GM10266 (cell line): Measurements from ENCODE around the gene LRRN4CL.
"Not testable (repeated sequence)": the region's sequence is repeated elsewhere in the genome, so short reads cannot be mapped to it uniquely, and the experiment has no call there.

Experiments used
- DNase-seq: peaks from one replicate; pipeline ENCODE4 v3.0.0; 2012; ENCODE audit errors: extremely low spot score
- TF ChIP-seq, protein P1 (sequence below): IDR thresholded peaks from 2 replicates; pipeline ENCODE4 v1.5.1; 2012; ENCODE audit warnings: mild to moderate bottlenecking, low read depth; ENCODE audit not compliant: control insufficient read depth, insufficient read depth; ENCODE audit errors: missing control alignments

Gene LRRN4CL

DNA sequence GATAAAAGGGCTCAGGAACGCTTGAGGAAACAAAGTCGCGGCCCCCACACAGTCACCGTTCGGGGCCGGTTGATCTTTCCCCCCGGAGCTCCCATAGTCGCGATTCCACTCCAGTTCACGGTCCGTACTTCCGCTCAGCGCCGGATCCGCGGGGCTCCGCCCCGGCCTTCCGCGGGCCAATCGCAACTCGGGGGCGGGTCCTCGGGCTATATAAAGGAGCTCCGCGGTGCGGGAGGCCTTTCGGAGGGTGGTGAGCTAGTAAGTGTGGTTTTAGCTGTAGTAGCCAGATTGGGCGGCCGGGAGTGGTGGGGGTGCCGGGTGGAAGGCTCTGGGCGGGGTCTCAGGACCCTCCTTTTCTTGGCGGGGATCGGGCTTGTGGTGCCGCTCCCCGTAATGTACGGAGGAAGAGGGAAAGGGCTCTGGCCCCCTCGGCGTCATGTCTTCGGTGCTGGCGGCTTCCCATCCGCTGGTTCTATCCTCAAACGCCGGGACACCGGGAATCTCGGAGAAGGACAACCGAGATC, 24.2 kb downstream of the LRRN4CL start, which contains the start of the genes C11orf98 and CSKMT:
Gene C11orf98, minus strand, starts transcription at position 136 of the 524 bp plus-strand sequence. Its CDS starts 41 bp downstream, at position 95.
Gene CSKMT, plus strand, starts transcription at position 238 of the 524 bp plus-strand sequence. CDS start 568 bp downstream, outside the sequence.
- TF ChIP-seq, protein P1, sequence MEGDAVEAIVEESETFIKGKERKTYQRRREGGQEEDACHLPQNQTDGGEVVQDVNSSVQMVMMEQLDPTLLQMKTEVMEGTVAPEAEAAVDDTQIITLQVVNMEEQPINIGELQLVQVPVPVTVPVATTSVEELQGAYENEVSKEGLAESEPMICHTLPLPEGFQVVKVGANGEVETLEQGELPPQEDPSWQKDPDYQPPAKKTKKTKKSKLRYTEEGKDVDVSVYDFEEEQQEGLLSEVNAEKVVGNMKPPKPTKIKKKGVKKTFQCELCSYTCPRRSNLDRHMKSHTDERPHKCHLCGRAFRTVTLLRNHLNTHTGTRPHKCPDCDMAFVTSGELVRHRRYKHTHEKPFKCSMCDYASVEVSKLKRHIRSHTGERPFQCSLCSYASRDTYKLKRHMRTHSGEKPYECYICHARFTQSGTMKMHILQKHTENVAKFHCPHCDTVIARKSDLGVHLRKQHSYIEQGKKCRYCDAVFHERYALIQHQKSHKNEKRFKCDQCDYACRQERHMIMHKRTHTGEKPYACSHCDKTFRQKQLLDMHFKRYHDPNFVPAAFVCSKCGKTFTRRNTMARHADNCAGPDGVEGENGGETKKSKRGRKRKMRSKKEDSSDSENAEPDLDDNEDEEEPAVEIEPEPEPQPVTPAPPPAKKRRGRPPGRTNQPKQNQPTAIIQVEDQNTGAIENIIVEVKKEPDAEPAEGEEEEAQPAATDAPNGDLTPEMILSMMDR: no peak
- DNase-seq: peak; percentile 93

DNA sequence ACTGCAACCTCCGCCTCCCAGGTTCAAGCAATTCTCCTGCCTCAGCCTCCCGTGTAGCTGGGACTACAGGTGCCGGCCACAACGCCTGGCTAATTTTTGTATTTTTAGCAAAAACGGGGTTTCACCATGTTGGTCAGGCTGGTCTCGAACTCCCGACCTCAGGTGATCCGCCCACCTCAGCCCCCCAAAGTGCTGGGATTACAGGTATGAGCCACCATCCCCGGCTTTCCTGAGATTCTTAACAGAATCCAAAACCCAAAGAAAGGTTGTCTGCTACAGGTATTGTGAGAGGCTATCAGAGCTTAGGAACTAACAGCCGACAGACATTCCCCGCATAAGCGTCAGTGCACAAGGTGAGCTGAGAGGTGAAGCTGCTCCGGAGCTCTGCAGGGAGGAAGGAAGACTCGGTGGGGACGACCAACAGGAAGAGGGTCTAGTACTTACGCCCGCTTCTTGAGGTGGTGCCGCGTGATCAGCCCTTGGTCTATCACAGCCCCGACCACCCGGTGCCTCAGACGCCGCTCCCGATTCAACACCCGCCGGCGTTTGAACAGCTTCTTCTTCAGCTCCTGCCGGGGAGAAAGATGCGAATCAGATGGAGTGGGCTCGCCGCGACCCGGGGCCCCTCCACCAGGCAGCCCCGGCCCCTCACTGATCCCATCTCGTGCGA, 24.8 kb downstream of the LRRN4CL start:
- TF ChIP-seq, protein P1: no peak
- peak; percentile 62 for DNase-seq

DNA sequence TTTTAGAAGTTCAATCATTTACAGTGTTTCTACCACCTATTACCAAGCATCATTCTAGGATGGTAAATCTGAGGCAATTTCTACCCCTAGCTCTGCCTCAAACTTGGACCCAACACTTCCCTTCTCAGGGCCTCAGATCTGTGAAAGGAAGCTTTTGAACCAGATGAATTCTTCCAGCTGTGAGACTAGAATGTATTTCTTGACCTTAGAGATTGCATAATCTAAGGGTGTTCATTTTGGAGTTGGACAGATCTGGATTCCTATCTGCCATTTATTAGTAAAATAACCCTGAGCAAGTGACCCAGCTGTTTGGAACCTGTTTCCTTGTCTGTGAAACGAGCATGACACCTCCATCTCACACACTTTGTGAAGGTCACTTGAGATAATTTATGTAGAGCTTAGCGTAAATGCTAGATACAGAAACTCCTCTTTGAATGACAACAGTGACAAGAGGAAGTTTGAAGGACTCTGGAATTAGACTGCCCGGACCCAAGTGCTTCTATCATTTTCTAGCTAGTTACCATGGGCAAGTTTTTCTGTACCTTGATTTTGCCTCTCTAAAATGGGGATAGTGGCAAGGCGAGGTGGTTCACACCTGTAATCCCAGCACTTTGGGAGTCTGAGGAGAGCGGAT, 32.4 kb downstream of the LRRN4CL start:
- DNase-seq: no peak
- TF ChIP-seq, protein P1: no peak

DNA sequence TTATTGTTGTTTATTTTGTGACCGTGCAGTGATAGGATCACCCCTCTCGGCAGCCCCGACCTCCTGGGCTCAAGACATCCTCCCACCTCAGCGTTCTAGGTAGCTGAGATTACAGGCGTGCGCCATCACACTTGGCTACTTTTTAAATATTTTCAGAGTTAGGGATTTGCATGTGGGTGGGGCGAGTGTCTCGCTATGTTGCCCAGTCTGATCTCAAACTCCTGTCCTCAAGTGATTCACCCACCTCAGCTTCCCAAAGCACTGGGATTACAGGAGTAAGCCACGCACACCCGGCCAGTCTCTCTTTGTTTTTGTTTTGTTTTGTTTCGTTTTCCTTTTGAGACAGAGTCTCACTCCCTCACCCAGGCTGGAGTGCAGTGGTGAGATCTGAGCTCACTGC, 35.0 kb downstream of the LRRN4CL start:
- TF ChIP-seq, protein P1: no peak
- DNase-seq: no peak

DNA sequence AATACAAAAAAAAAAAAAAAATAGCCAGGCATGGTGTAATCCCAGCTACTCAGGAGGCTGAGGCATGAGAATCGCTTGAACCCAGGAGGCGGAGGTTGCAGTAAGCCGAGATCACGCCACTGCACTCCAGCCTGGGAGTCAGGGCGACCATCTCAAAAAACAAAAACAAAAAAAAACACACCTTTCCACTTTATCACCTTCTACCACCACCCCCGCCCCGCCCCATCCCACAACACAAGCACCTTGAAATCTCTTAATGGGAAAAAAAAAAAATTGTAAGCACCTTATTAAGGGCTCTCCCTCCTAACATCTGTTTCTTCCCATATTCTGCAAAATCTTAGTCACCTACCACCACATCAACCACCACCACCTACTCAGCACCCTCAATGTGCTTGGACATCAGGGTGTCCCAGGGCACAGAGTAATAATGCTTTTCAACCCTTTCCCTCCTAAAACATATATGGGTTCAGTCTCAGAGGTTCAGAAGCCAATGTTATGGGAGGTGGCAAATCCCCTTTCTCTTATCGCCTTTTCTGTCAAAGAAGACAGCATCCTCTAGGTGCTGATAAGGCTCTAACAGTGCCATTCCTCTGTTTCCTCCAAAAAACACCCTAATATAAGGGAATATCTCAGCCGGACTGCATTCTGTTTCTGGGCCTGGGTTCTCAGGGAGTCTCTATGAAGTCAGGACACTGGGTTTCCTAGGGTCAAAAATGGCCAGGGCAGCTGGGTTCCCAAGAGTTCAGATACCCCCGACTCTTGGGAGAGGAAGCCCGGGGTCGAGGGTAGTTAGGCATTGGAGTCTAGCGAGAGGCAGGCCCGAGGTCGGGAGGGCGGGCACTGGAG, 36.9 kb downstream of the LRRN4CL start:
- DNase-seq: no peak
- TF ChIP-seq, protein P1: no peak

DNA sequence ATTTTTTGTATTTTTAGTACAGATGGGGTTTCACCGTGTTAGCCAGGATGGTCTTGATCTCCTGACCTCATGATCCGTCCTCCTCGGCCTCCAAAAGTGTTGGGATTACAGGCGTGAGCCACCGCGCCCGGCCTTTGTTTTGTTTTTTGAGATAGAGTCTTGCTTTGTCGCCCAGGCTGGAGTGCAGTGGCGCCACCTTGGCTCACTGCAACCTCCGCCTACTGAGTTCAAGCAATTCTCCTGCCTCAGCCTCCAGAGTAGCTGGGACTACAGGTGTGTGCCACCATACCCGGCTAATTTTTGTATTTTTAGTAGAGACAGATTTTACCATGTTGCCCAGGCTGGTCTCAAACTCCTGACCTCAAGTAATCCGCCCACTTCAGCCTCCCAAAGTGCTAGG, 39.0 kb downstream of the LRRN4CL start:
- not testable (repeated sequence) for DNase-seq

DNA sequence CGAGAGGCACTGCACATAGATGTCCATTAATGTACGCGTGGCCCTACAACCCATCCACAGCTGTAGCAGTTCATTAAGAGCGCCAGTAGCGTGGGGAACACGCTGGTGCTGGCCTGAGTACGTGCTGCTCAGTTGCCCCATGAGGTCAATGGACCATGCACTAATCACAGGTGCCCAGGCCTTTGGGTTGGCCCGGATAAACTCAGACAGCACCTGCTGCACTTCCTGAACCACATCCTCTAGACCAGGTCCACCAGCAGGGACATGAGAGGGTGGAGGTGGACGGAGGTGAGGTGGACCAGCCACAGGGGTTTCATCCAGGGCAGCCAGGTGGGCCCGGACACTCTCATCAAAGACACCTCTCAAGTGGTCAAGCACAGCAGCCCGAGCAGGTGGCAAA, 39.8 kb downstream of the LRRN4CL start:
- DNase-seq: no peak
- TF ChIP-seq, protein P1: no peak
